Cardiac muscle cell (in vitro differentiated cells and primary cell): ENCODE results near the gene BDP1. TPM values are rescaled to one million over a fixed set of nuclear protein-coding genes. Genes with fewer than 3 reads are reported as not detected.
"Not testable (repeated sequence)": the region's sequence is repeated elsewhere in the genome, so short reads cannot be mapped to it uniquely, and the experiment has no call there.

ENCODE experiments used
- DNase-seq, 2 donors: peaks; one replicate each; pipeline versions ENCODE4 v3.0.0 to v3.0.0-alpha.2; 2010 to 2017; ENCODE audit warnings: low read depth in 1 of 2, low spot score in 1 of 2
- H3K27ac ChIP-seq: fragments of 200-600 bp; sonication (generic); 2 replicates; pipeline ENCODE4 v1.5.1; 2016
- H3K27me3 ChIP-seq: fragments of 200-600 bp; sonication (generic); 2 replicates; pipeline ENCODE4 v1.6.0; 2016; ENCODE audit warnings: control low read depth
- H3K36me3 ChIP-seq: fragments of 200-600 bp; sonication (generic); 2 replicates; pipeline ENCODE4 v1.5.1; 2016; ENCODE audit warnings: control low read depth
- H3K4me1 ChIP-seq: fragments of 200-600 bp; sonication (generic); 2 replicates; pipeline ENCODE4 v1.8.1; 2017; ENCODE audit warnings: low read depth, mild to moderate bottlenecking, mixed run types
- H3K4me3 ChIP-seq: fragments of 200-600 bp; sonication (generic); 2 replicates; pipeline ENCODE4 v1.5.1; 2016; ENCODE audit warnings: mild to moderate bottlenecking
- H3K9me3 ChIP-seq: fragments of 200-600 bp; sonication (generic); 2 replicates; pipeline ENCODE4 v1.5.1; 2017; ENCODE audit warnings: low read depth, mild to moderate bottlenecking, control low read depth
- CTCF ChIP-seq: IDR thresholded peaks from 2 replicates; pipeline ENCODE4 v1.5.1; 2012; ENCODE audit warnings: low read depth, mild to moderate bottlenecking, low read length
- polyA plus RNA-seq: library from polyadenylated mRNA; unstranded; fragments of >200 nt; fragmentation: Nextera tagmentation; extraction: Ambion mirVana; gene quantifications from 2 replicates; pipeline ENCODE4 v1.2.1, GENCODE V29; 2016
- total RNA-seq: library from RNA; depleted of rRNA; stranded (reverse); fragments of >200 nt; gene quantifications from 2 replicates; pipeline ENCODE4 v1.2.3, GENCODE V29; 2016

BDP1 gene
- total and polyA plus RNA-seq, 2 experiments from 2014 or later: 18.4 to 24.5 TPM

- no peak overlapping the region for H3K27ac ChIP-seq
- H3K36me3 ChIP-seq: peaks cover 4% of the 10 kb centered on the region
Observed at GRCh38 chr5:71591100-71591499, 135.6 kb downstream of the BDP1 start.

GRCh38 chr5:71596169-71596568 is 140.7 kb downstream of the BDP1 start:
- no peaks in the 10 kb centered on the region for H3K4me1 ChIP-seq
- peaks cover 23% of the 10 kb centered on the region for H3K36me3 ChIP-seq
- TF ChIP-seq CTCF: no peak
- H3K9me3 ChIP-seq: no peaks in the 10 kb centered on the region
- H3K27me3 ChIP-seq: no peaks in the 10 kb centered on the region
- DNase-seq: no peak
- H3K27ac ChIP-seq: no peak overlapping the region
- no peak overlapping the region for H3K4me3 ChIP-seq

More at GRCh38 chr5:71591100-71591499, 135.6 kb downstream of the BDP1 start:
- no peak for DNase-seq
- Histone ChIP-seq H3K9me3 (no peaks in the 10 kb centered on the region), H3K4me3 (no peak overlapping the region), H3K27me3 (no peaks in the 10 kb centered on the region), H3K4me1 (no peaks in the 10 kb centered on the region)
- TF ChIP-seq CTCF: no peak

- DNase-seq: no peak
- Histone ChIP-seq H3K27me3 (no peaks in the 10 kb centered on the region), H3K4me3 (no peak overlapping the region), H3K9me3 (no peaks in the 10 kb centered on the region), H3K4me1 (no peaks in the 10 kb centered on the region), H3K36me3 (peaks cover 23% of the 10 kb centered on the region), H3K27ac (no peak overlapping the region)
- no peak for TF ChIP-seq CTCF
Observed at GRCh38 chr5:71597001-71597400, 141.6 kb downstream of the BDP1 start.

GRCh38 chr5:71600783-71601182 is 145.3 kb downstream of the BDP1 start:
- H3K36me3 ChIP-seq: peaks cover 30% of the 10 kb centered on the region
- DNase-seq: peak in 1 of 2 donors; percentile 1
- no peak overlapping the region for H3K27ac ChIP-seq
- no peak overlapping the region for H3K4me3 ChIP-seq
- no peaks in the 10 kb centered on the region for H3K4me1 ChIP-seq
- no peak for TF ChIP-seq CTCF
- H3K9me3 ChIP-seq: no peaks in the 10 kb centered on the region
- no peaks in the 10 kb centered on the region for H3K27me3 ChIP-seq

- Histone ChIP-seq H3K4me1 (no peaks in the 10 kb centered on the region), H3K9me3 (no peaks in the 10 kb centered on the region), H3K27me3 (no peaks in the 10 kb centered on the region), H3K36me3 (peaks cover 23% of the 10 kb centered on the region), H3K4me3 (no peak overlapping the region), H3K27ac (no peak overlapping the region)
- TF ChIP-seq CTCF: peak; percentile 74
- peak; percentile 65 to 94 for DNase-seq
Observed at GRCh38 chr5:71601222-71602026, 146.0 kb downstream of the BDP1 start.

GRCh38 chr5:71609916-71610315 is 154.5 kb downstream of the BDP1 start:
- H3K4me1 ChIP-seq, H3K36me3 ChIP-seq, H3K4me3 ChIP-seq, H3K27me3 ChIP-seq, H3K9me3 ChIP-seq, H3K27ac ChIP-seq, DNase-seq: not testable (repeated sequence)
